ENCODE measurements around the gene LHX6.
A peak's percentile ranks its signal among the peaks of the same experiment; 100 is the strongest.

LHX6 gene

GRCh38 chr9:122228568-122229484 is at the start of gene LHX6:
LHX6 (minus strand) TSS chr9:122228957; CDS start chr9:122228740, 217 bp downstream.
- no peak within 1 kb of the TSS for H3K27ac ChIP-seq
- TF ChIP-seq ZFX (IDR thresholded peaks at IDR 0.05; ENCODE audit: borderline replicate concordance) (no peak), CTCF (IDR thresholded peaks at IDR 0.05) (no peak)

- no peak for TF ChIP-seq CTCF (IDR thresholded peaks at IDR 0.05)
- no peak for TF ChIP-seq ZFX (IDR thresholded peaks at IDR 0.05; ENCODE audit: borderline replicate concordance)
- H3K27ac ChIP-seq: no peak overlapping the region
Measured at GRCh38 chr9:122277285-122277897, 48.6 kb upstream of the LHX6 start.

GRCh38 chr9:122276096-122276495 is 47.3 kb upstream of the LHX6 start:
- no peak for TF ChIP-seq CTCF (IDR thresholded peaks at IDR 0.05)
- TF ChIP-seq ZFX (IDR thresholded peaks at IDR 0.05; ENCODE audit: borderline replicate concordance): no peak
- no peak overlapping the region for H3K27ac ChIP-seq

GRCh38 chr9:122274055-122274454 is 45.3 kb upstream of the LHX6 start:
- TF ChIP-seq ZFX (IDR thresholded peaks at IDR 0.05; ENCODE audit: borderline replicate concordance): no peak
- no peak for TF ChIP-seq CTCF (IDR thresholded peaks at IDR 0.05)
- no peak overlapping the region for H3K27ac ChIP-seq

GRCh38 chr9:122268041-122268814 is 39.5 kb upstream of the LHX6 start:
- TF ChIP-seq ZFX (IDR thresholded peaks at IDR 0.05; ENCODE audit: borderline replicate concordance): no peak
- no peak for TF ChIP-seq CTCF (IDR thresholded peaks at IDR 0.05)
- no peak overlapping the region for H3K27ac ChIP-seq

- TF ChIP-seq ZFX (IDR thresholded peaks at IDR 0.05; ENCODE audit: borderline replicate concordance): no peak
- TF ChIP-seq CTCF (IDR thresholded peaks at IDR 0.05): no peak
- peak overlapping the region; percentile 85 for H3K27ac ChIP-seq
Measured at GRCh38 chr9:122265149-122265915, 36.6 kb upstream of the LHX6 start.

Data from 22Rv1 (cell line).